Testis (tissue), 3 donors: ENCODE data around the gene PCSK5. TPM values are rescaled to one million over a fixed set of nuclear protein-coding genes. Genes with fewer than 3 reads are reported as not detected.

Experiments
- DNase-seq: peaks from one replicate; pipeline ENCODE4 v3.0.0-alpha.2; 2019
- H3K27ac ChIP-seq, 2 donors: fragments of 200-600 bp; sonication (generic); one replicate each; pipeline ENCODE4 v1.5.1; 2019
- H3K27me3 ChIP-seq: fragments of 200-600 bp; sonication (generic); one replicate; pipeline ENCODE4 v1.5.1; 2019
- H3K36me3 ChIP-seq: fragments of 200-600 bp; sonication (generic); one replicate; pipeline ENCODE4 v1.5.1; 2017; ENCODE audit warnings: low read depth; ENCODE audit errors: missing control alignments
- H3K4me1 ChIP-seq: fragments of 200-600 bp; sonication (generic); one replicate; pipeline ENCODE4 v1.5.1; 2019
- H3K4me3 ChIP-seq, 2 donors: fragments of 200-600 bp; sonication (generic); one replicate each; pipeline ENCODE4 v1.5.1; 2017 to 2019
- H3K9me3 ChIP-seq: fragments of 200-600 bp; sonication (generic); one replicate; pipeline ENCODE4 v1.5.1; 2017
- CTCF ChIP-seq, 3 experiments: fragments of 450-650 bp in 2 of 3; fragments of 200-600 bp in 1 of 3; sonication (generic) in 1 of 3; IDR thresholded peaks; one replicate each; pipeline ENCODE4 v1.5.1; 2016 to 2019; ENCODE audit warnings: antibody characterized with exemption in 3 of 3, mild to moderate bottlenecking in 2 of 3, moderate library complexity in 1 of 3
- POLR2A ChIP-seq: fragments of 450-650 bp; IDR thresholded peaks from one replicate; pipeline ENCODE4 v1.6.1; 2017; ENCODE audit warnings: antibody characterized with exemption, mild to moderate bottlenecking, moderate library complexity
- WGBS, 2 donors: methylation state at CpG; one replicate each; pipeline ENCODE4 v1.1.5; 2018; 5-methylcytosine and 5-hydroxymethylcytosine counted together
- intact Hi-C: fragments of 100-400 bp; cut with DNase I; formaldehyde crosslinking; loops from one replicate; pipeline ENCODE4 v1.15.1; 2023; ENCODE audit warnings: low total_unique reads
- polyA plus RNA-seq: library from polyadenylated mRNA; stranded (reverse); fragments of 350-450 nt; fragmentation: Illumina TruSeq; extraction: RNeasy Lipid Tissue Mini Kit (QIAGEN cat#74804); gene quantifications from one replicate; pipeline ENCODE4 v1.2.3, GENCODE V29; 2014; ENCODE audit warnings: low read depth, low replicate concordance; ENCODE audit not compliant: insufficient read depth
- total RNA-seq, 2 donors: library from RNA; depleted of rRNA; stranded (reverse); fragments of >200 nt; gene quantifications; one replicate each; pipeline ENCODE4 v1.2.3, GENCODE V29; 2016

PCSK5 gene
- total and polyA plus RNA-seq, 3 donors from 2014 or later, result 9.4 to 50.6 (median 27.5) TPM

GRCh38 chr9:76099516-76099915, 209.0 kb downstream of the PCSK5 start:
- Histone ChIP-seq H3K27ac (no peak overlapping the region), H3K36me3 (no peaks in the 10 kb centered on the region), H3K27me3 (no peaks in the 10 kb centered on the region), H3K9me3 (no peaks in the 10 kb centered on the region), H3K4me1 (peaks cover 6% of the 10 kb centered on the region), H3K4me3 (no peak overlapping the region)
- no peak for DNase-seq
- intact Hi-C loops, result no loop called here
- TF ChIP-seq POLR2A, result no peak
- no peak for TF ChIP-seq CTCF (IDR thresholded peaks at IDR 0.05)
- WGBS, 2 donors, result 67 to 81% methylated on average over 8 of the region's 8 CpGs

- no peaks in the 10 kb centered on the region for H3K36me3 ChIP-seq
- no peaks in the 10 kb centered on the region for H3K9me3 ChIP-seq
These were observed 210.6 kb downstream of the PCSK5 start for GRCh38 chr9:76101075-76101474.

GRCh38 chr9:76101491-76101890, 211.0 kb downstream of the PCSK5 start:
- WGBS, 2 donors, result 61 to 64% methylated on average over 1 of the region's 1 CpG
- Histone ChIP-seq H3K27me3 (no peaks in the 10 kb centered on the region), H3K36me3 (no peaks in the 10 kb centered on the region), H3K27ac (peak overlapping the region in 1 of 2 donors; percentile 1), H3K4me3 (no peak overlapping the region), H3K4me1 (peaks cover 10% of the 10 kb centered on the region), H3K9me3 (no peaks in the 10 kb centered on the region)
- no peak for DNase-seq
- intact Hi-C loops, result no loop called here
- no peak for TF ChIP-seq CTCF (IDR thresholded peaks at IDR 0.05)
- TF ChIP-seq POLR2A, result no peak

More at GRCh38 chr9:76101075-76101474, 210.6 kb downstream of the PCSK5 start:
- intact Hi-C loops, result no loop called here
- Histone ChIP-seq H3K27me3 (no peaks in the 10 kb centered on the region), H3K4me3 (no peak overlapping the region), H3K4me1 (peaks cover 9% of the 10 kb centered on the region), H3K27ac (peak overlapping the region in 1 of 2 donors; percentile 1)
- 38 to 46% methylated on average over 5 of the region's 5 CpGs for WGBS, 2 donors
- DNase-seq, result no peak
- TF ChIP-seq POLR2A, result no peak
- TF ChIP-seq CTCF (IDR thresholded peaks at IDR 0.05), result no peak

- Histone ChIP-seq H3K4me3 (no peak overlapping the region), H3K36me3 (no peaks in the 10 kb centered on the region), H3K9me3 (no peaks in the 10 kb centered on the region), H3K27ac (peak overlapping the region in 1 of 2 donors; percentile 1), H3K4me1 (peaks cover 14% of the 10 kb centered on the region), H3K27me3 (no peaks in the 10 kb centered on the region)
- TF ChIP-seq POLR2A, result no peak
- TF ChIP-seq CTCF (IDR thresholded peaks at IDR 0.05), result no peak
- intact Hi-C loops, result no loop called here
- WGBS, 2 donors, result 52 to 55% methylated on average over 4 of the region's 4 CpGs
- no peak for DNase-seq
These were observed 211.5 kb downstream of the PCSK5 start for GRCh38 chr9:76101947-76102346.

GRCh38 chr9:76103531-76104315, 213.2 kb downstream of the PCSK5 start:
- Histone ChIP-seq H3K36me3 (no peaks in the 10 kb centered on the region), H3K4me1 (peaks cover 21% of the 10 kb centered on the region), H3K27ac (no peak overlapping the region), H3K4me3 (no peak overlapping the region), H3K9me3 (no peaks in the 10 kb centered on the region), H3K27me3 (no peaks in the 10 kb centered on the region)
- TF ChIP-seq POLR2A (no peak), CTCF (IDR thresholded peaks at IDR 0.05) (no peak)
- DNase-seq, result no peak
- intact Hi-C loops, result no loop called here
- WGBS, 2 donors, result 69 to 81% methylated on average over 6 of the region's 6 CpGs
